Thyroid gland (tissue), 4 donors: ENCODE results near the gene CCDC192. TPM values are rescaled to one million over a fixed set of nuclear protein-coding genes. Genes with fewer than 3 reads are reported as not detected.

Source experiments
- DNase-seq, 2 donors: peaks; one replicate each; pipeline ENCODE4 v3.0.0-alpha.2; 2019
- H3K27ac ChIP-seq, 3 donors: fragments of 200-600 bp; sonication (generic); 1 replicate in 2 of 3; 2 replicates in 1 of 3; pipeline ENCODE4 v1.5.1; 2016 to 2019; ENCODE audit warnings: mild to moderate bottlenecking in 1 of 3, moderate library complexity in 1 of 3
- H3K27me3 ChIP-seq: fragments of 200-600 bp; sonication (generic); one replicate; pipeline ENCODE4 v1.5.1; 2019
- H3K36me3 ChIP-seq, 2 donors: fragments of 200-600 bp; sonication (generic); one replicate each; pipeline ENCODE4 v1.5.1; 2016 to 2019
- H3K4me1 ChIP-seq, 2 donors: fragments of 200-600 bp; sonication (generic); one replicate each; pipeline ENCODE4 v1.5.1; 2017 to 2019
- H3K4me3 ChIP-seq, 3 donors: fragments of 200-600 bp; sonication (generic); replicated peaks in 1 of 3; 1 replicate in 2 of 3; 2 replicates in 1 of 3; pipeline ENCODE4 v1.5.1; 2016; ENCODE audit warnings: mild to moderate bottlenecking in 1 of 3
- H3K9me3 ChIP-seq: fragments of 200-600 bp; sonication (generic); one replicate; pipeline ENCODE4 v1.5.1; 2017
- POLR2A ChIP-seq, 2 donors: fragments of 450-650 bp; IDR thresholded peaks; one replicate each; pipeline ENCODE4 v1.6.1; 2017; ENCODE audit warnings: antibody characterized with exemption in 2 of 2, mild to moderate bottlenecking in 2 of 2, moderate library complexity in 1 of 2
- WGBS, 2 donors: methylation state at CpG; one replicate each; pipeline ENCODE4 v1.1.5; 2017; 5-methylcytosine and 5-hydroxymethylcytosine counted together
- intact Hi-C: fragments of 100-400 bp; cut with DNase I; formaldehyde crosslinking; loops from one replicate; pipeline ENCODE4 v1.15.1; 2023
- total RNA-seq, 4 donors: library from RNA; depleted of rRNA; stranded (reverse); fragments of >200 nt; gene quantifications; one replicate each; pipeline ENCODE4 v1.2.3, GENCODE V29; 2016
- TF ChIP-seq, protein P1 (sequence below), 6 experiments: fragments of 200-600 bp in 3 of 6; fragments of 450-650 bp in 3 of 6; sonication (generic) in 3 of 6; IDR thresholded peaks; one replicate each; pipeline ENCODE4 v1.5.1; 2016 to 2019; ENCODE audit warnings: antibody characterized with exemption in 6 of 6, mild to moderate bottlenecking in 2 of 6, inconsistent platforms in 1 of 6, moderate library complexity in 1 of 6

CCDC192 gene
- total RNA-seq, 4 donors from 2014 or later: 1.3 TPM; not detected in 3

DNA sequence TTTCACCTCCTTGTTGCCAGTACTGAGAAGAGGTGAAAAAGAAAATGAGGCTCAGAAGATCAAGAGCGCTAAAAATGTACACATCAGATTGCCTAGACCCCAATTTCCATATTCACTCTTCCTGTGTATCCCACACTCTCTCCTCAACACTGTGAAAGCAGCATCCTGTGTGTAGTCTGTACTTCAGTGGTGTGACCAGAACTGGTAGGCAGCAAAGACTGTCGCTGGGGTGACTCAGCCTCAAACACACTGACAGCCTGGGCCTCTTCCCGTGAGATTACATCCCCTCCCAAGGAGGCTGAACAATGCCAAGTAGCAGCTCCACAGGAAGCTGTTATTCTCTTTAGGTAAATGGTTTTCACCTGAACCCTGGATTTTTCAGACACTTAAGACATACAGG is 135.5 kb downstream of the CCDC192 start:
- no peaks in the 10 kb centered on the region for H3K27me3 ChIP-seq
- intact Hi-C loops: no loop called here
- TF ChIP-seq POLR2A (IDR thresholded peaks at IDR 0.05): no peak
- TF ChIP-seq, protein P1, sequence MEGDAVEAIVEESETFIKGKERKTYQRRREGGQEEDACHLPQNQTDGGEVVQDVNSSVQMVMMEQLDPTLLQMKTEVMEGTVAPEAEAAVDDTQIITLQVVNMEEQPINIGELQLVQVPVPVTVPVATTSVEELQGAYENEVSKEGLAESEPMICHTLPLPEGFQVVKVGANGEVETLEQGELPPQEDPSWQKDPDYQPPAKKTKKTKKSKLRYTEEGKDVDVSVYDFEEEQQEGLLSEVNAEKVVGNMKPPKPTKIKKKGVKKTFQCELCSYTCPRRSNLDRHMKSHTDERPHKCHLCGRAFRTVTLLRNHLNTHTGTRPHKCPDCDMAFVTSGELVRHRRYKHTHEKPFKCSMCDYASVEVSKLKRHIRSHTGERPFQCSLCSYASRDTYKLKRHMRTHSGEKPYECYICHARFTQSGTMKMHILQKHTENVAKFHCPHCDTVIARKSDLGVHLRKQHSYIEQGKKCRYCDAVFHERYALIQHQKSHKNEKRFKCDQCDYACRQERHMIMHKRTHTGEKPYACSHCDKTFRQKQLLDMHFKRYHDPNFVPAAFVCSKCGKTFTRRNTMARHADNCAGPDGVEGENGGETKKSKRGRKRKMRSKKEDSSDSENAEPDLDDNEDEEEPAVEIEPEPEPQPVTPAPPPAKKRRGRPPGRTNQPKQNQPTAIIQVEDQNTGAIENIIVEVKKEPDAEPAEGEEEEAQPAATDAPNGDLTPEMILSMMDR (IDR thresholded peaks at IDR 0.05): no peak
- H3K9me3 ChIP-seq: no peaks in the 10 kb centered on the region
- no peak overlapping the region for H3K27ac ChIP-seq
- no peaks in the 10 kb centered on the region for H3K4me1 ChIP-seq
- WGBS, 2 donors: 53 to 66% methylated on average over 3 of the region's 3 CpGs
- DNase-seq: no peak
- H3K36me3 ChIP-seq: no peaks in the 10 kb centered on the region
- no peak overlapping the region for H3K4me3 ChIP-seq

GRCh38 chr5:127839072-127839471 is 135.9 kb downstream of the CCDC192 start:
- no peaks in the 10 kb centered on the region for H3K36me3 ChIP-seq
- no peaks in the 10 kb centered on the region for H3K4me1 ChIP-seq
- intact Hi-C loops: no loop called here
- no peak overlapping the region for H3K27ac ChIP-seq
- no peak for DNase-seq
- H3K27me3 ChIP-seq: no peaks in the 10 kb centered on the region
- no peaks in the 10 kb centered on the region for H3K9me3 ChIP-seq
- no peak overlapping the region for H3K4me3 ChIP-seq
- no peak for TF ChIP-seq POLR2A (IDR thresholded peaks at IDR 0.05)
- TF ChIP-seq, protein P1 (IDR thresholded peaks at IDR 0.05): no peak

GRCh38 chr5:127839496-127840197 is 136.5 kb downstream of the CCDC192 start:
- 88 to 91% methylated on average over 2 of the region's 2 CpGs for WGBS, 2 donors

DNA sequence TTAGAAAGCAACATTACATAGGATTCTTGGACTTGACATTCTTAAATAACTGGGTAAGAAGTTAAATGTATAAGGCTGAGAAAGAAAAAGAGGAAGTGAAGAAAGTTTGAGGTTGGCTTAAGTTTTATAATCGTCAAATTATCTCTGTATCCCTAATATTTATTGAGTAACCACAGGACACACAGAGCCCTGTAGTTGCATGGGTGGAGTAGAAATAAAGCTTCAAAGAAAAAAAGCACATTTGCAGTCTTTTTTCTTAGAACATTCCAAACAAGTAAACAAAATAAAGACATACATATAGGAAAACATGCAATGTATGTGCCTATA is 137.0 kb downstream of the CCDC192 start:
- no peak overlapping the region for H3K27ac ChIP-seq
- WGBS, 2 donors: 81 to 85% methylated on average over 1 of the region's 1 CpG
- no peak for TF ChIP-seq POLR2A (IDR thresholded peaks at IDR 0.05)
- TF ChIP-seq, protein P1 (IDR thresholded peaks at IDR 0.05): no peak
- intact Hi-C loops: no loop called here
- no peaks in the 10 kb centered on the region for H3K36me3 ChIP-seq
- H3K4me3 ChIP-seq: no peak overlapping the region
- no peaks in the 10 kb centered on the region for H3K4me1 ChIP-seq
- no peaks in the 10 kb centered on the region for H3K9me3 ChIP-seq
- no peaks in the 10 kb centered on the region for H3K27me3 ChIP-seq
- no peak for DNase-seq

More at GRCh38 chr5:127839496-127840197, 136.5 kb downstream of the CCDC192 start:
- intact Hi-C loops: no loop called here
- no peak overlapping the region for H3K4me3 ChIP-seq
- no peaks in the 10 kb centered on the region for H3K36me3 ChIP-seq
- H3K9me3 ChIP-seq: no peaks in the 10 kb centered on the region
- H3K27ac ChIP-seq: no peak overlapping the region
- H3K27me3 ChIP-seq: no peaks in the 10 kb centered on the region
- no peak for TF ChIP-seq POLR2A (IDR thresholded peaks at IDR 0.05)
- TF ChIP-seq, protein P1 (IDR thresholded peaks at IDR 0.05): no peak
- H3K4me1 ChIP-seq: no peaks in the 10 kb centered on the region
- no peak for DNase-seq

GRCh38 chr5:127840809-127841208 is 137.6 kb downstream of the CCDC192 start:
- no peak overlapping the region for H3K27ac ChIP-seq
- H3K27me3 ChIP-seq: no peaks in the 10 kb centered on the region
- no peaks in the 10 kb centered on the region for H3K36me3 ChIP-seq
- H3K9me3 ChIP-seq: no peaks in the 10 kb centered on the region
- intact Hi-C loops: no loop called here
- no peaks in the 10 kb centered on the region for H3K4me1 ChIP-seq
- H3K4me3 ChIP-seq: no peak overlapping the region
- TF ChIP-seq POLR2A (IDR thresholded peaks at IDR 0.05): no peak
- TF ChIP-seq, protein P1 (IDR thresholded peaks at IDR 0.05): no peak
- DNase-seq: no peak
